HG02970 (cell line): ENCODE measurements around the gene MYO7B.

Source experiments
- ATAC-seq: cut with Tn5 transposase; IDR thresholded peaks from one replicate; pipeline ENCODE4 v1.9.1; 2021; ENCODE audit warnings: mild to moderate bottlenecking, moderate library complexity, moderate number of reproducible peaks; ENCODE audit not compliant: unreplicated experiment, low FRiP score

Gene MYO7B

GRCh38 chr2:127604986-127605385, 69.5 kb downstream of the MYO7B start:
- no peak for ATAC-seq

DNA sequence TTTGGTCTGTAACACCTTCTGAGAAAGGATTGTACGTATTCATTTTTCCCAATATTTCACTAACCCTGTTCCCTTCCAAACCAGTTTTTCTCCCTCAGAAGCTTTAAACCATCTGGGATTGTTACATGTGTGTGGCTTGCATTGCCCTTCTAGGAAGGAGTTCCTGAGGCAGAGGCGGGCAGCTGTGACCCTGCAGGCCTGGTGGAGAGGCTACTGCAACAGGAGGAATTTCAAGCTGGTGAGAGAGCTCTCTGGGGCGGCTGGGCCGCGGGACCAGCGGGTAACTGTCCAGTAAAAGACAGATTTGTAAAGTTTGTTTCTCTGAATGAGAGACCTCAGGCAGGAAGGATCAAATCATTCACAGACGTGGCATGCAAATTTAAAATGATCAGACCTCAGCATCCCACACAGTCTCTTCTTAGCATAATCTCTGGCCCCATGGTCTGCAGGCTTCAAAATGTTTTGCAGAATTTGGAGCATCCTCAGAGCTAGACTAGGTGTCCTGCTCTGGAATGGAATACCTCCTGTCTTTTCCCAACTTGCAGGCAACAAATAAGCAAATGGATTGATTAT, 70.3 kb downstream of the MYO7B start:
- no peak for ATAC-seq

DNA sequence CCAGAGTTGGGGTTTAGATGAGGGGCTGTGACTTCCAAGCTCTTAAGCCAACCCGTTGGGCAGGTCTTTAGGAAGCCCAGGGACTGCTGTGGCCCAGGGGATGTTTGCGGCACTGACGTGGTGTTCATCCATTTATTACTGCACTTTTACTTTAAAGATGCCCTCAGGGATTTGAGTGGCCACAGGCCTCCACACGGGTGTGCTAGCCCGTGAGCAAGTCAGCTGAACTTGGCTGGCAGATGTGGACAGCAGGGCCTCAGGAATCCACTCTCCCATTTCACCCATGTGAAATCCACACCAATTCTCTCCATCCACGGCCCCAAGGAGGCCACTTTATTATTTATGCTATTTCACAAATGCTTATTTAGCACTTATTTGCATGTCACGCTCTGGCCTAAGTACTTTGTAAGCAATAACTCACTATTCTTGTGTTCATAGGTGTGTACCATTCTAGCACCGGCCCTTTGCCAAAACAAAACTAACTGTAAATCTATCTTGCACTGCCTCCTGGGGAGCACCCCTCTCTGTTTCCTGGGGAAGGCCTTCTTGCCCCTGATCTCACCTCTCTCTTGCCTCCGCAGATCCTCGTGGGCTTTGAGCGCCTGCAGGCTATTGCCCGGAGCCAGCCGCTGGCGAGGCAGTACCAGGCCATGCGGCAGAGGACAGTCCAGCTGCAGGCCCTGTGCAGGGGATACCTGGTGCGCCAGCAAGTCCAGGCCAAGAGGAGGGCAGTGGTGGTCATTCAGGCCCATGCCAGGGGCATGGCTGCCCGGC, 71.3 kb downstream of the MYO7B start:
- ATAC-seq: no peak

- ATAC-seq: no peak
These were observed 72.0 kb downstream of the MYO7B start for GRCh38 chr2:127607399-127607908.

DNA sequence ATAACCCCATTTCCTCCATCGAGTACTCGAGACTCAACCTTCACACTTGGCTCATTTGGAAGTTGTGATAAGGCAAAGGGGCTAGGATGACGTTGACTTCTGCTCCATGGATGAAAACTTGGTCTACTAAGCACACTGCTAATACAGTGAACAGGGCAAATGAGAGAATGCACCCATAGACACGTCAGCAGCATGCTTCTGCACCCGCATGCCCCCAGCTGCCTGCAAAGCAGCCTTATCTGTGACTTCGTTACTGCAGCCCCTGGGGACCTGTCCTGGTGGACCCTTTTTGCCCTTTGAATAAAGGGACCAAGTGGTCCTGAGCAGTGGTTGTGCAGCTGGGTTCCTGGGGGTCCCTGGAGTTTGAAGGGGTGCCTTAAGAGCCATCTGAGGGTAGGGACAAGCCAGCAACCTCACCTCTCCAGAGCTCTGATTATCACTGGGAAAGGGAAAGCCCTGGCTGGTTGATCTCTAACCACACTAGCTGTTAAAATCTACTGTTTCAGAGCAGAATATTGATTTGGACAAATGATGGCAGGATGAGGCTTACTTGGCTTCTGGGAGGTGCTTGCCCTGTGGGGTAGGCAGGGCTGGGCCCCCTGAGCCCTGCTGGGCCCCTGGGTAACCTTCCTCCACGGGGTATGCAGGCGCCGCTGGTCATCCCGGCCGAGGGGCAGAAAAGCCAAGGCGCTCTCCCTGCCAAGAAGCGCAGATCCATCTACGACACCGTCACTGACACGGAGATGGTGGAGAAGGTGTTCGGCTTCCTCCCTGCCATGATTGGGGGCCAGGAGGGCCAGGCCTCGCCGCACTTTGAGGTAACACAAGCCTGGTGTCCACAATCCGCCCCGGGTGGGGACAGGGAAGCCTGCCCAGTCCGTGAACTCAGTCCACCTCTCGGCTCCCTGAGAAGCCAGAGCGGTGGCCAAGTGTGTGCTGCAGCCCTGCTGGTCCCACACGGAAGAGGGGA, 72.9 kb downstream of the MYO7B start:
- no peak for ATAC-seq

- ATAC-seq: no peak
These were observed 73.7 kb downstream of the MYO7B start for GRCh38 chr2:127609031-127609751.

DNA sequence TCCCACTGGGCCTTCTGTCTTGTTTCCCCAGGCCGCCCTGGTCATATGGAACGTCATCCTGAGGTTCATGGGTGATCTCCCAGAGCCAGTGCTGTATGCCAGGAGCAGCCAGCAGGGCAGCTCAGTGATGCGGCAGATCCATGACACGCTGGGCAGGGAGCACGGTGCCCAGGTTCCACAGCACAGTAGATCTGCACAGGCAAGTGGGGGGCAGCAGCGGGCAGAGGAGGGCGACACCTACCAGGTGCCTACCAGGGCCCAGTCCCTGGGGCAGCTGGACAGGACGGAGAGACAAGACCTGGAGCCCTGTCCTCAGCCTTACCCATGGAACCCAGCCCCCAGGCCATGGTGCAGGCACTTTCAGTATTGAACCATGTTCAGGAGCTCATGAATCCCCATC, 74.3 kb downstream of the MYO7B start:
- no peak for ATAC-seq

DNA sequence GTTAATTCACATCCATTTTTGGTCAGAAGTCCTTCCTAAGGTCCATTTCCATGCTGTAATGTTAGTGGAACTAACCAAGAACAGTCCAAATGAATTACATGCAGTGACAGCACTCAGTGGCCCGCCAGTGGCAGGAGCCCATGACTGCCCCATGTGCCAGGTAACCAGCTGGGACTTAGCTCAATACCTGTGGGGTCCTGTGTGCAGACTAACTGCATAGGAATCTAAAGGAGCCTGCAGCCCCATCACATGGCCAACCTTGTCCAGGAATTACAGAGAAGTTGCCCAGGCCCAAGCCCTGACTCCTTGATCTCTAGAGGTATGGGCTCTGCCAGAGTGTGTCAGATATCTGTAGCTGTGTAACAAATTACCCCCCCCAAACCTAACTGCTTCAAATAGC, 75.1 kb downstream of the MYO7B start:
- ATAC-seq: no peak

GRCh38 chr2:127611076-127611925, 75.8 kb downstream of the MYO7B start:
- no peak for ATAC-seq

- ATAC-seq: no peak
These were observed 76.8 kb downstream of the MYO7B start for GRCh38 chr2:127612111-127612822.

DNA sequence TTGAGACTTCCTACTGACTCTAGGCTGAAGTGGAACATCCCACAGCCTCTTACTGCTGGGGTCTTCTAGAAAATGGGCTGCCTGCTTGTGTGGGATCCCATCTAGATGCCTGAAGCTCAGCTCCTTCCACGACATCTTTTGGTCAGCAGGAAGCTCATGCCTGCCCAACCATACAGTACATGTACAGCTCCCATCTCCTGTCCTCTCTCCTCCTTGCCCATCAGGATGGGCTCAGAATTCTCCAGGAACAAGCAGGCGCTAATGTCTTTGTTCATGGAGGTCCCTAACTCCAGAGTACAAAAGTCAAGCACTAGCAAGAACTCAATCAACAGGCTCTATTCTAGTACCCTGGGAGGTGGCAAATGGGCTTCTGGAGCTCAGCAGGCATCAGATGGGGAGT, 78.8 kb downstream of the MYO7B start:
- ATAC-seq: no peak

GRCh38 chr2:127614731-127615130, 79.2 kb downstream of the MYO7B start:
- no peak for ATAC-seq

GRCh38 chr2:127615511-127616166, 80.2 kb downstream of the MYO7B start:
- ATAC-seq: no peak

GRCh38 chr2:127618551-127619202, 83.2 kb downstream of the MYO7B start:
- no peak for ATAC-seq

DNA sequence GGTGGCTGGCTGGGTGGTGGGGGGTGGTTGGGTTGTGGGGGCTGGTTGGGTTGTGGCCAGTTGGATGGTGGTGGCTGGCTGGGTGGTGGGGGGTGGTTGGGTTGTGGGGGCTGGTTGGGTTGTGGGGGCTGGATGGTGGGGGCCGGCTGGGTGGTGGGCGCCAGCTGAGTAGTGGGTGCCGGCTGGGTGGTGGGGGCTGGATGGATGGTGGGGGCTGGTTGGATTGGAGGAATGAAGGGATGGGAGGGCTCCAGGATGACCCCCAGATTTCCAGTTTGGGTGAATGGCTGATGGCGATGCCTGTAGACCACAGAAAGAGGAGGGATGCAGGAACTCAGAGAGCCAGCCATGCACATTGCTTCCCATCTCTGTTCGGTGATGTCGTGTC, 83.7 kb downstream of the MYO7B start:
- no peak for ATAC-seq

GRCh38 chr2:127619877-127620705, 84.6 kb downstream of the MYO7B start:
- ATAC-seq: no peak

DNA sequence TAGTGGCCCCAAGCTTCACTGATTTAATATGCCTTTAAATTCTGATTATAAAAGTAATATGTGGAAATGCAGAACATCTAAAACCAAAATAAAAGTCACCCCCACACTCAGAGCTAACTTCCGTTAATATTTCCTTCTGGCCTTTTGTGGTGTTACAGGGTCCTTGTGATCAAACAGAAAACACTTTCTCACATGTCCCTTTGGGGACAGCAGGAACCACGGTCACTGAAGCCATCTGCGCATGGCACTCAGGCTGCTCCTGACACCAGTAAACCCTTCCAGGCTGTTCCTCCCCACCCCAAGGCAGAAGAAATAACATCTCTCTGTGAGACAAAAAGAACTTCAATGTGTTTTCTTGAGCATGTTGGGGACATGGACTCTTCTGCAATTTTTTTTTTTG, 85.4 kb downstream of the MYO7B start:
- no peak for ATAC-seq
